ACC112 (cell line): Measurements from ENCODE around the gene SEC61B.
"Not testable (repeated sequence)": the region's sequence is repeated elsewhere in the genome, so short reads cannot be mapped to it uniquely, and the experiment has no call there.

Experiments used
- H2AFZ ChIP-seq: fragments of 200-600 bp; sonication (generic); one replicate; pipeline ENCODE4 v1.6.0; 2017; ENCODE audit warnings: antibody characterized with exemption, low read length; ENCODE audit not compliant: unreplicated experiment
- H3K27ac ChIP-seq: fragments of 200-600 bp; sonication (generic); 2 replicates; pipeline ENCODE4 v1.5.1; 2014; ENCODE audit warnings: low read depth, mild to moderate bottlenecking, antibody characterized with exemption, low read length, moderate library complexity
- H3K27me3 ChIP-seq: fragments of 200-600 bp; sonication (generic); 2 replicates; pipeline ENCODE4 v1.6.1; 2014; ENCODE audit warnings: mild to moderate bottlenecking, antibody characterized with exemption, low read length, moderate library complexity, mixed read lengths; ENCODE audit not compliant: insufficient read depth
- H3K36me3 ChIP-seq: fragments of 200-600 bp; sonication (generic); 2 replicates; pipeline ENCODE4 v1.6.1; 2016; ENCODE audit warnings: mild to moderate bottlenecking, antibody characterized with exemption, low read length, moderate library complexity, mixed read lengths; ENCODE audit not compliant: insufficient read depth
- H3K4me1 ChIP-seq: fragments of 200-600 bp; sonication (generic); one replicate; pipeline ENCODE4 v1.6.1; 2016; ENCODE audit warnings: low read length, mixed read lengths; ENCODE audit not compliant: insufficient read depth, unreplicated experiment, control insufficient read depth
- H3K4me3 ChIP-seq: fragments of 200-600 bp; sonication (generic); 2 replicates; pipeline ENCODE4 v1.5.1; 2014; ENCODE audit warnings: mild to moderate bottlenecking, low read depth, low read length
- H3K79me2 ChIP-seq: fragments of 200-600 bp; sonication (generic); one replicate; pipeline ENCODE4 v1.6.0; 2016; ENCODE audit warnings: low read length; ENCODE audit not compliant: control insufficient read depth, unreplicated experiment, insufficient read depth

SEC61B gene

DNA sequence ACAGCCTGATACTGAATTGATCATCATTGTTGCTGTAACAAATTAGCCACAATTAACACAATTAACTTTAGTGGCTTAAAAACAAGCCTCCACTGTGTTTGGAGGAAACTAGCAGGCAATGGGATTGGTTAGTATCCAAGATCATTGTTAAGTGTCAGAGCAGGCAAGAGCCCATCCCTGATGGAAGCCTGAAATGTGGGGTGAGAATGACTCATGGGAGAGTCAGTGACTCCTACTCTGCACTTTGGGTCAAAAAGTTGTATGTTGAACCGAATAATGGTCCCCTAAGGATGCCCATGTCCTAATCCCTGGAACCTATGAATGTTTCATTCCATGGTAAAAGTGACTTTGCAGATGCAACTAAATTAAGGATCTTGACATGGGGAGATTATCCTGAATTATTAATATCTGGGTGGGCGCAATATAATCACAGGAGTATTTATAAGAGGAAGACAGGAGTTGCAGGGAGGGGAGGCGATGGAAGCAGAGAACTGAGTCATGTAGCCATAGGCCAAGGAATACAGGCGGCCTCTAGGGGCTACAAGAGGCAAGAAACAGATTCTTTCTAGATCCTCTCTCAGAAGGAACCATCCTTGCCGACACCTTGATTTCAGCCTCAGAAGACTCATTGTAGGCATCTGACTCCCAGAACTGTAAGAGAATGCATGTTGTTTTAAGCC, 29.2 kb upstream of the SEC61B start:
- H3K36me3 ChIP-seq = no peaks in the 10 kb centered on the region
- H3K27ac ChIP-seq = no peak overlapping the region
- peaks cover 50% of the 10 kb centered on the region for H3K27me3 ChIP-seq
- H3K4me1 ChIP-seq = peaks cover 8% of the 10 kb centered on the region
- H3K4me3 ChIP-seq = no peak overlapping the region
- no peak overlapping the region for H2AFZ ChIP-seq
- H3K79me2 ChIP-seq = no peaks in the 10 kb centered on the region

DNA sequence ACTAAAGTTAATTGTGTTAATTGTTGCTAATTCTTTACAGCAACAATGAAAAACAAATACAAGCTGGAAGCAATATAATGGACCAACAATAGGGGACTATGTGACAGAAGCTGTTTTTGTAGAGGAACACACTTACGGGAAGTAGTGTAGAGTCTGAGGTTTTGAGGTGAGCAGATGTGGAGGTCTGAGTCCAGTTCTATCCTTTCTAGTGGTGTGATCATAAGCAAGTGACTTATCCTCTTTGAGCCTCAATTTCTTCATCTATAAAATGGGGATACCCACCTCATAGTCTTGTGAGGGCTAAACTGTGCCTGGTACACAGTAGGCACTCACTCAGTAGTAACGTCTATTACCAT, 28.6 kb upstream of the SEC61B start:
- Histone ChIP-seq H3K4me3 (no peak overlapping the region), H3K27ac (no peak overlapping the region), H3K27me3 (peaks cover 50% of the 10 kb centered on the region), H3K36me3 (no peaks in the 10 kb centered on the region), H2AFZ (no peak overlapping the region), H3K4me1 (peaks cover 8% of the 10 kb centered on the region), H3K79me2 (no peaks in the 10 kb centered on the region)

DNA sequence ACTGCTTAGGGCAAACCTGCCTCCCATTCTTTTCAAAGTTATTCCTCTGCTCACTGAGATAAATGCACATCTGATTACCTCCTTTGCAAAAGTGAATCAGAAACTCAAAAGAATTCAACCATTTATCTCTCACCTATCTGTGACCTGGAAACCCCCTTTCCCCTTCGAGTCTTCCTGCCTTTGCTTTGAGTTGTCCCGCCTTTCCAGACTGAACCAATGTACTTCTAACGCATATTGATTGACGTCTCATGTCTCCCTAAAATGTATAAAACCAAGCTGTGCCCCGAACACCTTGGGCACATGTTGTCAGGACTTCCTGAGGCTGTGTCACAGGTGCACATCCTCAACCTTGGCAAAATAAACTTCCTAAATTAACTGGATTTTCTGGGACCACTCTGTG, 25.6 kb upstream of the SEC61B start:
- not testable (repeated sequence) for H3K27ac ChIP-seq, H3K4me1 ChIP-seq, H2AFZ ChIP-seq, H3K79me2 ChIP-seq, H3K36me3 ChIP-seq, H3K4me3 ChIP-seq
- peaks cover 38% of the 10 kb centered on the region for H3K27me3 ChIP-seq

DNA sequence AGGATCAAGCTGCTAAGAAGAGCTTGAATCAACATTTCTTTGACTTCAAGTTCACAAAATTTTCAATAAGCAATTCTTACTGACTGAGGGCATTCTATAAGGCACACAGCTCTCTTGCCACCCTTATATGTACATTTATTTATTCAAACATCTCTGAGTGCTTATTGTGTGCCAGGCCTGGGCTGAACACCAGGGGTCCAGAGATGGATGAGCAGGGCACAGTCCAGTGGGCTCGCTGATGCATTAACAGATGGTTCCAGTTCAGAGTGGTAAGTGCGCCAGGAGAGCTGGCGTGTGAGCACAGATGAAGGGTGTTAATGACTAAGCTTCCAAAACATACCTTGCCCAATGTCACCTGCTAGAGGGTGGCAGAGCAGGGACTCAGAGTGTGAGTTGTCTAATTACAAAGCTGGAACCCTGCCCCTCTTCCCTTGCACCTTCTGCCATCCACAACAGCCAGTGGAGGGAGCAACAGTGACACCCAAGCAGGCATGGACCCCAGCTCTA, 24.9 kb upstream of the SEC61B start:
- Histone ChIP-seq H3K79me2 (no peaks in the 10 kb centered on the region), H3K4me3 (no peak overlapping the region), H3K27me3 (peaks cover 34% of the 10 kb centered on the region), H3K4me1 (peaks cover 8% of the 10 kb centered on the region), H3K36me3 (no peaks in the 10 kb centered on the region), H3K27ac (no peak overlapping the region), H2AFZ (no peak overlapping the region)

DNA sequence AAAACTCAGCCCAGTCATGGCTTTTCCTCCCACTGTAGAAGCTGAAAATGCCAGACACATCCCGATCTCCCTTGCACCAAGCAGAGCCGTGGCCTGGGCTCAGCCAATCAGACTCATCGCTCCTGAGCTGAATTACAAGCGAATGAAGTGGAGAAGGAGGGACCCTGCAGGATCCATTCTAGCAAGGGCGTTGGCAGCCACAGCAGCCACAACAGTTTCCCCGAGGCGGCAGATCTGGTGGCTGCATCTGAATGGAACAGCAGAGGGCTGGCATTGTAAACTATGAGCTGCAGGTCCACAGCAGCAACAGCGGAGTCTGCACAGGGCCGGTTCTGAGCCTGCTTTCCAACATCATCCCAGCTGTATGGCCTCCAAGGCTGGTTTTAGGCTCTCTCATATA, 24.1 kb upstream of the SEC61B start:
- peaks cover 34% of the 10 kb centered on the region for H3K27me3 ChIP-seq
- peaks cover 4% of the 10 kb centered on the region for H3K4me1 ChIP-seq
- H3K27ac ChIP-seq = no peak overlapping the region
- no peaks in the 10 kb centered on the region for H3K79me2 ChIP-seq
- H3K4me3 ChIP-seq = no peak overlapping the region
- H3K36me3 ChIP-seq = no peaks in the 10 kb centered on the region
- H2AFZ ChIP-seq = no peak overlapping the region

DNA sequence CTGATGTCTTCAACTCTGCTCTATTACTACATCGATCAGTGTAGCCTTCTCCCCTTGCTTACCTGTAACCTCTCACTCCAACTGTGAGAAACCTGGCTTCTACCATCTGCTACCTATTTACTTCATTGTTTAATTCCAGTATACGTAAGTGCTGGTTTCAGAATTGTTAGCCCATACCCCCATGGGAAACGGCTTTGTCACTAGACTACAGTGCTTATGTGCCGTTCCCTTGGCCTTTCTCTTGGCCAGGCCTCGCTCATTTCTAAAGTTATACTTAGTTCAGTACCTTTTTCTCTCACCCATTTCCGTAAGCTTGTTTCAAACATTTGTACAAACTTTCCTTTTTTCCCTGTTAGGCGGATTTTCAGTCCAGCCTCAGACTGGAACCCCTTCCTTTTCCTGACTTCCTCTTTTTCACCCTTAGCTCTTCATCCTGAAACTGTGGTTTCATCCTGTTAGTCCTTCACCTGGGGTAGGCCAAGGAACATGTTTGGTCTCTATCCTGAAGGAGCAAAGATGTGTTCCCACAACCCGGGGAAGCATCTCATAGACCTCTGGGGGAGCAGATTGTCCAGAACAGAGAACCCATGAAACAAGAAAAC, 22.0 kb upstream of the SEC61B start:
- H2AFZ ChIP-seq = no peak overlapping the region
- H3K36me3 ChIP-seq = no peaks in the 10 kb centered on the region
- no peaks in the 10 kb centered on the region for H3K4me1 ChIP-seq
- no peak overlapping the region for H3K27ac ChIP-seq
- no peak overlapping the region for H3K4me3 ChIP-seq
- no peaks in the 10 kb centered on the region for H3K79me2 ChIP-seq
- peaks cover 28% of the 10 kb centered on the region for H3K27me3 ChIP-seq

DNA sequence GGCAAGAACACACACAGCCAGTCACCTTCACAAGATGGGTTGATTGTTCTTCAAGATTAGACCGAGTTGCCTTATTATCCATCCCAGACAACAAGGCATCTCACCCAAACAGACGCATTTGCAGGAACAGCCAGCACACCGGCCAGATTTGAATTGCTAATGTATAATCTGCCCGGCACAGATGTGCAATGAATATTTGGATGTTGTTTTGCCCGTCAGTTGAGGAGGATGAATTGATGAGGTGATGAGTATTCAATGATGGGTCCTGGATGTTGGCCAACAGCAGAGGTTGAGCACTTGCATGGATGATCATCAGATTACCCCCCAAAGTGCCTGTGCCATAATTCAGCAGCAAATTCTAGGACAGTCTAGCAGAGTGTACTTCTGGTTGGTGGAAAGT, 20.5 kb upstream of the SEC61B start:
- H3K4me3 ChIP-seq = no peak overlapping the region
- H3K27me3 ChIP-seq = peaks cover 21% of the 10 kb centered on the region
- H3K27ac ChIP-seq = no peak overlapping the region
- H3K4me1 ChIP-seq = no peaks in the 10 kb centered on the region
- no peaks in the 10 kb centered on the region for H3K36me3 ChIP-seq
- no peaks in the 10 kb centered on the region for H3K79me2 ChIP-seq
- H2AFZ ChIP-seq = no peak overlapping the region

DNA sequence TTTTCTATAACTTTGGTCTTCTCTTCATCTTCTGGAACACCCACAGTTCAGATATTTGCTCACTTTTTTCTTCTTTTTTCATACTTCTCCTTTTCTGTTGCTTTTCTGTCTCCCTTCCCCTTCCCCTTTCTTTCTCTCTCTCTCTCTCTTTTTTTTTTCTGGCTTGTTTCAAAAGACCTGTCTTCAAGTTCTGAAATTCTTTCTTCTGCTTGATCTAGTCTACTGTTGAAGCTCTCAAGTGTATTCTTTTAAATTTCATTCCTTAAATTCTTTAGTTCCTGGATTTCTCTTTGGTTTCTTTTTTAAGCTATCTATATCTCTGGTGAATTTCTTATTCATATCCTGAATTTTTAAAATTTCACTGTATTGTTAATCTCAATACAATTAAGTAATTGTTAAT, 11.5 kb upstream of the SEC61B start:
- Histone ChIP-seq H3K36me3 (peaks cover 4% of the 10 kb centered on the region; the same call in 1 of the 2 replicates), H3K4me1 (no peaks in the 10 kb centered on the region), H2AFZ (no peak overlapping the region), H3K27me3 (no peaks in the 10 kb centered on the region), H3K27ac (no peak overlapping the region), H3K79me2 (no peaks in the 10 kb centered on the region), H3K4me3 (no peak overlapping the region)

DNA sequence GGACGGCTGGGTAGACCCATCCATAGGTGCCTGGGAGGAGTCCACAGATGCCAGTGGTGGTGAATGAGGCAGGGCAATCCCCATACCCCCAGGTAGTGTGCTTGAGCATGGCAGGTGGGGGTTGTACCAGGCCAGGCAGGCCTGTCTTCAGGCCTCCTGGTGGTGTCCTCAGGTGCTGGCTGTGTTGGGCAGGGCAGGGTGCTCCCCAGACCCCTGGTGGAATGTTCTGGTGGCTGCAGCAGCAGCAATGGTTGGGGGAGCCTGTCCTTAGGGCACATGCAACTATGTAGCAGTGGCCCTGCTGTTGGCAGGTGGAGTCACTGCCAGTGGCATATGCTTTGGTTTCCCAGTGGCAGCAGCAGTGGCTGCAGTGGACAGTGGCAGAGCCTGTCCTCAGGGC, 10.3 kb upstream of the SEC61B start:
- H2AFZ ChIP-seq = no peak overlapping the region
- no peak overlapping the region for H3K4me3 ChIP-seq
- peaks cover 7% of the 10 kb centered on the region; the same call in 1 of the 2 replicates for H3K36me3 ChIP-seq
- H3K4me1 ChIP-seq = no peaks in the 10 kb centered on the region
- no peak overlapping the region for H3K27ac ChIP-seq
- H3K79me2 ChIP-seq = peaks cover under 1% of the 10 kb centered on the region
- H3K27me3 ChIP-seq = no peaks in the 10 kb centered on the region

DNA sequence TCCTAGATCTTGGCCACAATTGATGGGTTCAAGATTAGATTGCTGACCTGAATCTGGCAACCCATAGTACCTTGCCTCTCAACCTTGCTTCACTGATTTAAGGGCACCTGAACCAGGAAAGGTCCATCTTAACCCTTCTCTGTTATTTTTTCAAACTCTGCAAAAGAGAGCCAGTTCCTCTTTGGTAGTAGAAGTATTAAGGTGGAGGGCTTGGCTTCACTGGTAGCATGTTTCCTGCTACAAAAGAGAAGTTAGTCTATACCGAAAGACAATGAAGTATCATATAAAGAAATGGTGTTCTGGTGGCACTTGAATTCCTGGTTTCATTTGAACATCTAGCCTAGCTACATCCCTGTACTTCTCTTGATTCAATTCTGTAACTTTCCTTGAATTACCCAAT, 8.9 kb upstream of the SEC61B start:
- no peaks in the 10 kb centered on the region for H3K27me3 ChIP-seq
- H2AFZ ChIP-seq = no peak overlapping the region
- no peak overlapping the region for H3K27ac ChIP-seq
- H3K36me3 ChIP-seq = peaks cover 18% of the 10 kb centered on the region; the same call in 1 of the 2 replicates
- peaks cover 11% of the 10 kb centered on the region for H3K79me2 ChIP-seq
- H3K4me1 ChIP-seq = no peaks in the 10 kb centered on the region
- H3K4me3 ChIP-seq = no peak overlapping the region

DNA sequence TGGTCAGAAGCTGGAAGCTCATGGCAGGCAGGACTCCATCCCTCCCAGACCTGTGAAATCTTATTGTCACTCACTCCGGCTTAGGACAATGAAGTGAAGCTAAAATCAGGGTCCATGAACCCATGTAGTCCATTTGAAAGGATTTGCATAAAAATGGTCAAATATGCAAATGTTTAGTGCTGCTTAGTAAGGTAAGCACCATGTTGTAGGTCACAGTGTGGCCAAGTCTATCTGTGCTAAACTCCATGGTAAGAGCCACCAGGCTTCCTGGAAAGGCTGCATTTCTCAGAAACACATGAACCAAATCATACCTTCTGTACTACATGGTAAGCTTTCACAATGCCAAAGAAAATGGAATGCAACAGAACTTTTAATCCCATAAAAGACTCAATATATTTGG, 6.0 kb upstream of the SEC61B start:
- Histone ChIP-seq H3K27me3 (no peaks in the 10 kb centered on the region), H3K79me2 (peaks cover 38% of the 10 kb centered on the region), H3K27ac (no peak overlapping the region), H2AFZ (no peak overlapping the region), H3K4me3 (no peak overlapping the region), H3K4me1 (peaks cover 9% of the 10 kb centered on the region), H3K36me3 (peaks cover 31% of the 10 kb centered on the region; the same call in 1 of the 2 replicates)
